GM19239 (cell line): ENCODE results near the gene OTC.

ENCODE experiments used
- DNase-seq: peaks from one replicate; pipeline ENCODE4 v3.0.0; 2011; ENCODE audit warnings: low spot score; ENCODE audit not compliant: insufficient read length
- FAIRE-seq: peaks from 2 replicates; lab custom pipeline; 2011; peaks lifted over from hg19 to GRCh38; lab: Jason Lieb, UNC

The OTC gene

DNA sequence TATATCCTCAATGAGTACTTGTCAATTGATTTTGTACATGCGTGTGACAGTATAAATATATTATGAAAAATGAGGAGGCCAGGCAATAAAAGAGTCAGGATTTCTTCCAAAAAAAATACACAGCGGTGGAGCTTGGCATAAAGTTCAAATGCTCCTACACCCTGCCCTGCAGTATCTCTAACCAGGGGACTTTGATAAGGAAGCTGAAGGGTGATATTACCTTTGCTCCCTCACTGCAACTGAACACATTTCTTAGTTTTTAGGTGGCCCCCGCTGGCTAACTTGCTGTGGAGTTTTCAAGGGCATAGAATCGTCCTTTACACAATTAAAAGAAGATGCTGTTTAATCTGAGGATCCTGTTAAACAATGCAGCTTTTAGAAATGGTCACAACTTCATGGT, at the start of gene OTC:
Gene OTC, plus strand, starts transcription at position 243 of the 400 bp plus-strand sequence. Its CDS starts 93 bp downstream, at position 336.
- DNase-seq, result no peak
- FAIRE-seq, result no peak

DNA sequence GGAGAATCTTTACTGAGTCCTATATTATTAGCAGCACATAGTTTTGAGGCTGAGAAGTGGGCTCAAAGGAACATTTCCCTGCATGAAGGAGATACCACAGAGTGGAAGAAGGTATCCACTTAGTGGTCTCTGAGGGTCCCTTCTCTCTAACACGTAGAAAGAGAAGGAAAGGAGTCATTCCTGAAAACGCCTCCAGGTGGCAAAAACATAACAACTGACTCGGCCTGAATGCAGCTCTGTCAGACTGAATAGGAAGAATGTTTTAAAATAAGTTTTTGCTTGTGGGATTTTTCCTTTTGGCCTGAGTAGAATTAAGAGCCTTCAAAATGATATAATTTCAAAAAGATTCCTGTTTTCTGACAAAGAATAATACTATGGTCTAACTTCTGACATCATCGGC, 48.4 kb upstream of the OTC start:
- FAIRE-seq, result no peak
- DNase-seq, result no peak

DNA sequence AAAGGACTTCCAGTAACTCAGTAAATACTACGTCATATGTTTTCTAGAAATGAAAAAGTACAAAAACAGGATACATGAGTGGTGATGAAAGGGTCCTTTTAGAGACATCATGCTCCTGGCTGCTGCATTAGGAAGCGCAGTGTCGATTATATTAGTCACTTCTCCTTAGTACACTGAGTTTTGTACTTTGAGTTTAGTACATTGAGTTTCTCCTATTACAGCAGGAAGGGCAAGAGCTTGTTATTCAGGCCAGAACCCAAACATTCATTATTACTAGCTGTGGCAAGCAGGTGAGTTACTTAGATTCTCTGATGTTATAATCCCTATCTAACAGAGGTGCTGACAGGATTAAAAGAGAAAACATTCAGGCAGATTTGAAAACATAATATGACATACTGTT, 46.4 kb upstream of the OTC start:
- no peak for DNase-seq
- no peak for FAIRE-seq

DNA sequence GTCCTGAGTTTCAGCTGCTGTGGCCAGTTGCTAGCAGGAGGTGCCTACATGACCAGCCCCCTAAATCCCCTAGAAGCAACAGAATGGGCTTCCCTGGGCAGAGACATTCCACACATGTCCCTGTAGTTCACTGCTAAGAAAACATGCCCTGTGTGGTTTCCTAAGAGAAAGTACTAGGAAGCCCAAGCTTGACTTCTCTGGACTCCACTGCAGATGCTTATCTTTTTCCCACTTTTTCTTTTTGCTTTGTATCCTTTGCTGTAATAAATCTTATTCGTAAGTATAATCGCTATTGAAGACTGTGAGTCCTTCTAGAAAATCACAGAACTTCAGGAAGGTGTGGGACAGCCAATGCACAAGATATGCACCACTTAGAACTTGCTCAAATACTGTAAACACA, 40.7 kb upstream of the OTC start:
- FAIRE-seq (no peak), DNase-seq (no peak)

DNA sequence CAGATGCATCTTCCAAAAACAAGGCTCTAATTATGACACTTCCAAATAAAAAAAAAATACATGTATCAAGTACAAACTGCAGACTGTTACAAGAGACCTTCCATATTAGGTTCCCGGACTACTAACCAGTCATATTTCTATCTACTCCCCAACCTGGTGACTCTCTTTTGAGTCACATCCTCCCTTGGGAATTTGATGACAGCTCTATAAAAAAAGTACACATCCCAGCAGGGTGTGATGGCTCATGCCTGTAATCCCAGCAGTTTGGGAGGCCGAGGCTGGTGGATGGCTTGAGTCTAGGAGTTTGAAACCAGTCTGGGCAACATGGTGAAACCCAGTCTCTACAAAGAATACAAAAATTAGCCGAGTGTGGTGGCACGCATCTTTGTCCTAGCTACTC, 40.0 kb upstream of the OTC start:
- DNase-seq (no peak), FAIRE-seq (peak; percentile 26)

DNA sequence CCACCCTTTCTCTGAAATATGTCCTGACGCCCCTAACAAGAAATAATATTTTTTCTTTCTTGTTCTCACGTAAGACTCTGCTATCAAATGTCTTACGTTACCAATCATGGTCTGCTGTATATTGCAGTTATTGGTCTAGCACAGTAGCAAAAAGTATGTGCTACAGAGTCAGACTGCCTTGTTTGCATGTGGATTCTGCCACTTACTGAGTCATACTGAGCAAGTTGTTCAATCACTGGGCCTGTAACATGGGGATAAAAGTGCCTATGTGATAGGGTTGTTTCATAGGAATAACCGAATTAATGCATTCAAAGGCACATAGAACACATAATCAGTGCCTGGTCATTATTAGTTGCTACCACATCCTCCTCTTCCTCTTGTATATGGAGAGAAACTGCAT, 39.2 kb upstream of the OTC start:
- FAIRE-seq, result no peak

DNA sequence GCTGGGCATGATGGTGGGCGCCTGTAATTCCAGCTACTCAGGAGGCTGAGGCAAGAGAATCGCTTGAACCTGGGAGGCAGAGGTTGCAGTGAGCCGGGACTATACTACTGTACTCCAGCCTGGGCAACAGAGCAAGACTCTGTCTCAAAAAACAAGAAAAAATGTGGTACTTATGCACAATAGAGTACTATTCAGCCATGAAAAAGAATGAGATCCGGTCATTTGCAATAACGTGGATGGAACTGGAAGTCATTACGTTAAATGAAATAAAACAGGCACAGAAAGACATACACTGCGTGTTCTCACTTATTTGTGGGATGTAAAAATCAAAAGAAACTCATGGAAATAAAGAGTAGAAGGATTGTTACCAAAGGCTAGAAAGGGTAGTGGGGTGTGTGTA, 37.2 kb upstream of the OTC start:
- no peak for DNase-seq
- FAIRE-seq, result no peak

More for the DNA sequence above, 39.2 kb upstream of the OTC start:
- no peak for DNase-seq

DNA sequence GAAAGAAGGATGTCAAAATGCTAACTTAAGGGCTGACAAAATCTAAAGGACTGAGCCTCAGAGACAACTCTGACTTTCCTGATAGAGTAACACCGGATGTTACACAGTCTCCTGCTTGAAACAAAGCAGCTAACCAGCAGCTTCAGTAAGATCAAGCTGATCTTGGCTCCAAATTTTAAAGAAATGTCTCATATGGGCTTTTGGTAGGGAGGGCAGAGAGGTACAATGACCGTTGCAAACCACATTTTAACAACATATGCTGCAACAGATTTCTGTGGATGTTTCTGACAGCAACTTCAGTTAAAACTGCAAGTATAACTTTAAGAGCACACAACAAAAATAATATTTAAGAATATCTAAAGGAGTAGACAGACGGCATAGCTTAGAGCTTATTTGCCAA, 34.2 kb upstream of the OTC start:
- FAIRE-seq (no peak), DNase-seq (no peak)

DNA sequence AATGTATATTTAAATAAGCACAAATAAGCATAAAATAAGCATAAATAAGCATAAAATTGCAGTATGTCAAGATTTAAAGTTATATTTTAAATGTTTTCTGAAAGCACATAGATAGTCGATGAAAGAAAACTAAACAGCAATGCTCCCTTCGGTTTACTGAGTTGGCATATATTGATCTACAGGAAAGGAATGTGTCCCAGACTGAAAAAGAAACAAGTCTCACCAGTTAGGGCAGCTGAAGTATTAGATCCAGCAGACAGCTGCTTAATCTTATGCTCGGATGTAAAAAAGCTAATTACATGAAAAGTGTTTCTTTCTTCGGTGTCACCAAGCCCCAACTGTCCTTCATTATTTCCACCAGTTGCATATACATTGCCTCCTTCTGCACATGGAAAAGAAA, 33.8 kb upstream of the OTC start:
- no peak for FAIRE-seq
- DNase-seq, result no peak

DNA sequence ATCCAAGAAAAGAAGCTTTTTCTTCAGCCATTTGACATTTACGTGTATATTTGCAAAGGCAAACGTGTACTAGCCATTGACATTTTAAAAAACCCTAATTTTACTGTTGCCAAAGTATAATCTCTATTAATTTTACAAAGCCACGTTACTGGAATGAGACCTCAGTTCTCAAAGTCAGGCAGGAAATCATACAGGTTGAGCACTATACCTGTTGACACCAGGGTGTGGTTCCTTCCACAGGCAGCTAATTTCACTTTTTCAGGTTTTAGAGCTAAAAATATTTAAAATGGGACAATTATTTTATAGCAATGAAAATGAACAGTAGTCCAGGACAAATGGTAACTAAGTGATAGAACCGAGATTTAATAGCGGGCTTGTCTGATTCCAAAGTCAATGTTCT, 31.6 kb upstream of the OTC start:
- DNase-seq (no peak), FAIRE-seq (no peak)

DNA sequence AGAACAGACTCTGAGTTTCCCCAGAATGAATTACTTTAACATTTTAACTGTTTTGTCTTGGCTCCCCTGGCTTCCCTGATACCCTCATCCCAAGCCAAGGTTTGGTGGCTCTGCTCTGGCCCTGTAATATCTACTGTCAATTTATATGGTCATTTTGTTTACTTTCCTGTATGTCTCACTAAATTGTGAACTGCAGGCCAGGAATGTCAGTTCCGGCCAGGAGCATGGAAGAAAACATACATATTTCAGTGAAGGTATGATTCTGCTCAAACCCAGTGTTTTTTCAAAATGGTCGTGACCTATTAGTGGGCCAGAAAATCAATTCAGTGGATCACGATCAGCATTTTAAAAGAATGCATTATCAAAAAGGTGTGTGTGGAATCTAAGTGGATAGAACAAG, 26.3 kb upstream of the OTC start:
- DNase-seq, result no peak
- FAIRE-seq, result no peak

DNA sequence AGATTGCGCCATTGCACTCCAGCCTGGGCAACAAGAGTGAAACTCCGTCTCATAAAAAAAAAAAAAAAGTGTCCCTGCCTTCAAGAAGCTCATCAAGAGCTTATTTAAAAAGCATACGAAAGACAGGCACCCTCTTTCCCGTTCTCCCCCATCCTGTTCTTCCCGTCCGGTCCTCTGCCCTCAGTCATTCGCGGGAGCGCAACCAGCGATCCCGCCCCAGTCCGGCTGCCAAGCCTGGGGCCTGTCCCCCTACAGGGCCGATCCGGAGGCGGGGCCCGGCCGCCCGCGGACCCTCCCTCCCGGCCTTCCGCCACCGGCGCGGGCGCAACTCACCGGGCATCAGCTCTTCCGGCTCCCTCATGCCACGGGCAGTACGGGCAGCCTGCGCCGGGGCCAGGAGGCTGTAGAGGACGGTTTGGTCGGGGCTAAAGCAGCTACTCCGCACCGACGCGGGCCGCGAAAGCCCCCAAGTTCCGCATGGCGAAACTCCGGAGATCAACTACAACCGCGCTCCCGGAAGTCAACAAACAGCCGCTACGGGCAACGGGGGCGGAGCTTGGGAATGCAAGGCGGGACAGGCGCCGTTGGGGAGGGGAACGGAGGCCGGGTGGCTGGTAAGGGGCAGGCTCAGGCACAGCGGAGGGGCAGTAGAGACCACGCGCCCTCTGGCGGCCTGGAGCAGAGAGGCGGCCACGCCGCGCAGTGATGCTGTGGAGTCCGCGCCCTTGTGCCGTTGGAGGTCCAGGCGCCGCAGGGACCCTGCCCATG, 25.2 kb upstream of the OTC start, which contains the start of gene RPGR:
Gene RPGR, minus strand, starts transcription at position 503 of the 768 bp plus-strand sequence. Its CDS starts 142 bp downstream, at position 361.
- peak; percentile 92 for FAIRE-seq
- DNase-seq, result peak; percentile 64

DNA sequence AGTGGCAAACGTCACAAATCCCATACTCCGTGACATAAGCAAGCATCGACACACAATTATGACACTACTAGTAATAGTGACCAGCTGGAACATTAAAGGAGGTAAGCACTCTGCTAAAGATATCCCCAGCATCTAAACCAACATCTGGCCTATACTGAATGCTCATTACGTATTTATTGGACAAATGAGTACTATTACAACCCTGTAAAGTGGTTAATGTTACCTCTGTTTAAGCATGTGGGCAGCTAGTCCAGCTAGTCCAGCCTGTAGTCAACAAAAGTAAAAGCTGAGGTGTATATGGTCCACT, 24.7 kb upstream of the OTC start:
- DNase-seq (no peak), FAIRE-seq (no peak)

DNA sequence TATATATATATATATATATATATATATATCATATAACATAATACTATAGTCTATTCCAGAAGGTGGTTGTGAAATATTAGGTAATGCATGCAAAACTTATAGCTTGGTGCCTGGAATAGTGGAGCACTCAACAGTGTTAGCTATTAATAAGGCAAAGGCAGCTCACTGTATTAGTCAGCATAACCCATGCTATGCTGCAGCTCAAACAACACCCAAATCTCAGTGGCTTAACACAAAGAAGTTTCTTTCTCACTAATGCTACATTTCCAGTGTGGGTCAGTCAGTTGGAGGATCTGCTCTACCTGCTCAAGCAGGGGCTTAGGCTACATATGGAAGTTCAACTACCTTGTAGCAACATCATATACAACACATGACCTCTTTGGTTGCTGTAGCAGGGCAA, 19.9 kb upstream of the OTC start:
- FAIRE-seq (peak; percentile 85), DNase-seq (no peak)

DNA sequence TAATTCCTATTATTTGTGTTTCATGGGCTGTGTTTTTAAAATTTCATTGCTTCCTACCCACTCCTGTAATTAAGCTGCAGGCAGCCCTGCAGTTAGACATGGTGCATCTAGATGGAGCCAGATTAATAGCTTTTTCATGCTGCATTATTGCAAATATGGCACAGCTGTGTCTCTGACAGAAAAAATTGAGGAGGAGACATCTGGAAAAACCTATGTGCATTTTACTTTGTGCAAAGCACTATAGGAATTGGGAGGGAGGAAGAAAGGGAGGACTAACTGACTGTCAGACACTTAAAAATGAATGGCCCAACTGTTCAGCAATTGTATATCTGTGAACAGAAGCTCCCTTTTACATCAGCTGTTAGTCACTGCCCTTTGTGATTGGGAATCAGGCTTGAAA, 17.0 kb upstream of the OTC start:
- DNase-seq (no peak), FAIRE-seq (no peak)

DNA sequence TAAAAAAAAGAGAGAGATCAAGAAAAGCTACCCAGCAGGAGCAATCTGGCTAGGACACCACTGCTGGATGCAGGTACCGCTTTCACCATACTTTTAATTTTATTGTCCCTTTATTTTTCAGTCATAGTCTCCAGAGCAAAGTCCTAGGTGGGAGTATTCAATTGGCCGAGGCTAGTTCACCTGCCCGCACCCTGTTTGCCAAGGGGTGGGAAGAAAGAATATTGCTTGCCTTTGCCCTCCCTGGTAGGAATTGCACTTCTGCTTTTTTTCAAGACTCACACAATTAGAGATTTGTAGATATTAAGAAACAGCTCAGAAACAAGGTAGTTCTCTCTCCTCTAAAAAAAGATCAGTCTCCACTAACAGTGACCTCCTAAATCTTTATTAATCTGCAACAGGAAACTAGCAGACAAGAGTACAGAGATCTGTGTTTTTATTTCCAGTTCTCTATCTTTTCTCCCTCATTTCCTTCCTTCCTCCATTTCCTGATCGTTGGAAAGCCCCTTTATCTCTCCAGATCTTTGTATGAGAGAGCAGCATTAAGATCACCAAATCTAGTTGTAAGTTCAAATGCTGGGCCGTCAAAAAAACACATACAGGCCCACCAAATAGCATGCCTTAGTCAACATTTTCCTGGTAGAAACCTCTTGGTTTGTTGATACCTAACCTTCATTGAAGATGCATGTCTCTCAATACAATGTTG, 15.7 kb upstream of the OTC start:
- DNase-seq (no peak), FAIRE-seq (no peak)

DNA sequence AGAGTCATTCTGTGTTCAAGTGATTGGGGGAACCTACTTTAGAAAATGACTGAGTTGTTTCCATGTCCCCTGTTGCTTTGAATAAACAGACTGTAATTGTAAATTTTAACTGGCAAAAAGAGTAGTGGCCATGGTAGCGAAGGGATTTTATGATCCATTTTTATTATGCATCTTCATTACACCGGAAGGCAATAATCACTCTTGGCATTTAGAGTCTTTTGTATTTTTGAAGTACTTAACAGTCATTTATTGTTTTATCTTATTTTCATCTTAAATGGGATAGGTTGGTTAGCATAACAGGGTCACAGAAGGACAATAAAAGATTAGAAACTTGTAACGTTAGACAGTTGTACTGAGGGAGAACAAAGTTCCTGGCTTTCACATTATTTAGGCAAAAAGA, 11.0 kb upstream of the OTC start:
- FAIRE-seq, result no peak

DNA sequence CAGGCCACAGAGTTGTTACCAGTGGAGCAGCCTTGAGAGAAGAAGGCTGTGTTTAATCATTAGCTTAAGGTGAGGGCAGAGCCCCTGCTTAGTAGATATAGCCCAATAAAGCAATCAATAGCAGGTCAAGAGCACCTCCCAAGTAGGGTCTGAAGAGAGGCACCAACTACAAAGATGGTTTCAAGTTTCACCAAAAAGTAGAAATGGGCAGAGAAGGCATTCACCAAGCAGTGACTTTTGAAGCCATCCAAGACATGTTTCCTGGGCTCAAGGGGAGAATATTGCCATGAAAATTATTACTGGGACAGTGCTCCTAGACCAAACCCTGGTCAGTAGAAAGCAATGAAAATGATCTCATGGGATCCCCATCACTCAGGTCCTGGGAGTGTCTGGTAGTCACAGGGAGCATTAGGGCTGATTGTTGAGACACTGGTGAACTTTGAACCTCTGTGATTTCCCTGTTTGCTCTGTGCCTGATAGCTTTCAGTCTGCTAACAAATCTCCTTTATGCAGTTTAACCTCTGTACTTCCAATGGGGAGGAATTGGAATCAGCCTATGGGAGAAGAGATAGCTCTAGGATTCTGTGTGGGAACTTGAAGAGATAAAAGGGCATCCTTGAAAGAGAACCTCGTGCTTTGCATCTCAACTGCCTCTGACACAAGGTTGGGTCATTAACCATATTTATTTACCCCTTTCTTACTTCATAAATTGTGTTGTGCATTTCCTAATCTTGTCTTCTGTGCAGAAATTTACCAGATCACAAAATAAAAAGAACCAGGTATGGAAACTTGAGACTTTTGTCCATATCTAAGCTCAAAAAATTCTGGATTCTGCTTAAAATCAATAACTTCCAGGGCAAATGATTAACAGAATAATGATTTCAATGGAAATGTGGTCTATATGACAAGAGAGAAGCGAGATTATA, 9.3 kb upstream of the OTC start:
- FAIRE-seq, result no peak
- DNase-seq, result no peak

More for the DNA sequence above, 11.0 kb upstream of the OTC start:
- no peak for DNase-seq

DNA sequence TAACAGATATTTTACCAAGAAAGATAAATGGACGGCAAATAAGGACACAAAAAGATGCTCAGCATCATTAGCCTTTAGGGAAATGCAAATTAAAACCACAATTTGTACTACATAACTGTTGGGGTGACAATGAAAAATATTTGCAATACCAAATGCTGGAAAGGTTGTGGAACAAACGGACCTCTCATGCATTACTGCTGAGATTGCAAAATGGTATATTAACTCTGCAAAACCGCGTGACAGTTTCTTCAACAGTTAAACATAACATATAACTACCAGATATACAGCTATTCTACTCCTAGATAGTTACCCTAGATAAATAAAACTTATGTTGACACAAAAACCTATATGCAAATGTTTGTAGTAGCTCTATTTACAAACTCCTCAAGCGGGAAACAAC, 6.3 kb upstream of the OTC start:
- FAIRE-seq (no peak), DNase-seq (no peak)

DNA sequence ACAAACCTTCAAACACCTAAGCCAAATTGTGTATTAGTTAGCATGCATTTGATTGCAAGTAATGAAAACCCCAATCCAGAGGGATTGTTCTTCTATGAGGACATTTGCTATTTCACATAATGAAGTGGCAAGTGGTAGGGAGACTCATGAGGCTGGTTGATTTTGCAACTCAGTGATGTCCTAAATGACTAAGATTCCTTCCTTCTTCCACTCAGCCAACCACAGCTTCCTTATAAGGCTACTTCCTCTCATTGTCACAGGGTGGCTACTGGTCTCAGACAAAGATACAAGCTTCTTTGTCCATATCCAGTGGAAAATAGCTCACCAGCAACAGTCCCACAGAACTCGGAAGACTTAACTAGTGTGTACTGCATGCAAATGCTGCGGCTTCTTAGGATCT, 5.3 kb upstream of the OTC start:
- FAIRE-seq (no peak), DNase-seq (no peak)

DNA sequence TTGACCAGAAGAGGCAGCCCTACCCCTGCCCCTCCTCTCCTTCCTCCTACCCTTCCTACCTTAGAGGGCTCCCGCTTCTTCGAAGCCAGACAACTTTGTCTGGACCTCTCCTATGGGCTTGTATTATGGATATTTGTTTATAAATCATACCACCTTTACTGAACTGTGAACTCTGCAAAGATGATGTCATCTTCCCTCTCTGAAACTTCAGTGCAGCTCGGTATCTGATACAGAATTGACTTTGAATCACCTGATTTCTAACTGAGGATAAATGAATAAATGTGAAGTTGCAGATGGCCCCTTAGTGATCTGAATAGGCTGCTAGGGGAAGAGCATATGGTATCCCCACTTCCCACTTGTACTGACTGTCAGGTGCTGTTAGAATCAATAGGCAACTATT, 1.1 kb upstream of the OTC start:
- FAIRE-seq, result no peak
- DNase-seq, result no peak
